GM21529 (cell line): ENCODE data around the gene HAUS5.

Experiments
- ATAC-seq: cut with Tn5 transposase; IDR thresholded peaks from one replicate; pipeline ENCODE4 v1.9.1; 2021; ENCODE audit not compliant: unreplicated experiment

Gene HAUS5

GRCh38 chr19:35607661-35608060 is 4.9 kb upstream of the HAUS5 start:
- no peak for ATAC-seq

GRCh38 chr19:35608251-35608650 is 4.3 kb upstream of the HAUS5 start:
- no peak for ATAC-seq

- peak; percentile 38 for ATAC-seq
These were observed 2.6 kb upstream of the HAUS5 start for GRCh38 chr19:35609851-35610353.

GRCh38 chr19:35612224-35612558 is 344 bp upstream of the HAUS5 start:
- no peak for ATAC-seq

DNA sequence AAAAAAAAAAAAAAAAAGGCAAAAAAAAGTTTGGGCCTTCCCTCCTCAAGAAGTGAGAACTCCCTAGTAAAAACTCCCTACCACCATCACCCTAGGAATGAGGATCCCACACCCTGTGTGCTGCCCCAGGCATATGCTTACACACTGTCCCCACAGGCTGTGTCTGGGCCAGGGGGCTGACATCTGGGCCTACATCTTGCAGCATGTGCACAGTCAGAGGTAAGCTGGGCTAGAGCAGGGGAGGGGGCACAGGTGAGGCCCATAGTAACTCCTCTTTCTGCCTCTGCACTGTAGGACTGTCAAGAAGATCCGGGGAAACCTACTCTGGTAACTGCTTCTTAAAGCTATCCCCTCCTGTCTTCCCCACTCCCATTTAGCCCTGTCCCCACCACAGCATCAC is 1.0 kb downstream of the HAUS5 start:
- ATAC-seq: no peak

DNA sequence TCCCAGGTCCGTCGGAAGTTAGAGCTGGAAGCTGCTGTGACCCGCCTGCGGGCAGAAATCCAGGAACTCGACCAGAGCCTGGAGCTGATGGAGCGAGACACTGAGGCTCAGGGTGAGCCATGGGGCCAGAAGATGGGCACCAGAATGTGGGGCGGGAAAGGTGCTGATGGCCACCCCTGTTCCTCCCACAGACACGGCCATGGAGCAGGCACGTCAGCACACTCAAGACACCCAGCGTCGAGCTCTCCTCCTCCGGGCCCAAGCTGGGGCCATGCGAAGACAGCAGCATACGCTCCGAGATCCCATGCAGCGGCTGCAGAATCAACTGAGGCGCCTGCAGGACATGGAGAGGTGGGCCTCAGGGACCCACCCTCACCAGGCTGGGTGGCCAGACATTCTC is 2.5 kb downstream of the HAUS5 start:
- ATAC-seq: no peak

GRCh38 chr19:35618857-35619256 is 6.3 kb downstream of the HAUS5 start:
- ATAC-seq: no peak

GRCh38 chr19:35619290-35619923 is 6.9 kb downstream of the HAUS5 start:
- ATAC-seq: no peak

- ATAC-seq: no peak
These were observed 7.5 kb downstream of the HAUS5 start for GRCh38 chr19:35620001-35620400.

DNA sequence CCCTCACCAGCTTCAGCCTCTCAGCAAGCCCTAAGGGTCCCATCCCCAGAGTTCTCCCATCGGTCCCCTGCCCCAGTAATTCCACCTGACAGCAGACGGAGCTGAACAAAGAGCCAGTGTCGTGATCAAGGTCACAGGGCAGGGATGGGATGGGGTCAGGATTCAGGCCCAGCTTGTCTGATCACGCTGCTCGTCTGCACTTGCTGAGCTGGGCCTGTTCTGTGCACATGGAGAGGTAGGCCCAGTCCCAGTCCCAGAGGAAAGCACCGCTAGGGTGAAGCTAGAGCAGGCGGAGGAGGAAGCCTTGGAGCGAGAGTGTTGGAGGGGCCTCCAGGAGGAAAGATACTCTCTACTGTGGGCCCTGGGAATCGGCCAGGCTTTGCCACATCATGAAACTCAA is 9.2 kb downstream of the HAUS5 start:
- no peak for ATAC-seq

DNA sequence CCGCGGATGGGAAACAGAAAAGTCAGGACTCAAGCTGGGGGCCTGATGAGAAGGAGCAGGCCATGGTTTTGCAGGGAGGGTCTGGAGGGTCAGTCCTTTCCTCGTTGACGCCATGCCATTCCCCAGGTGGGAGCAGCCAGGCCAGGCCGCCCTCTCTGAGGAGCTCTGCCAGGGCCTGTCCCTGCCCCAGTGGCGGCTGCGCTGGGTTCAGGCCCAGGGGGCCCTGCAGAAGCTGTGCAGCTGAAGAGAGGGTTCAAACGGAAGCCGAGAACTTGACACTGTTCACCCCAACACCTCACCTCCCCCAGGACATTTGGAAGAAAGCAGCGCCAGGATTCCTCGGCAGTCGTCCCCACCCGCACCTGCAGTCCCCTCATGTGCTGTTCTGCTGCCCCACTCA is 10.2 kb downstream of the HAUS5 start:
- ATAC-seq: no peak

DNA sequence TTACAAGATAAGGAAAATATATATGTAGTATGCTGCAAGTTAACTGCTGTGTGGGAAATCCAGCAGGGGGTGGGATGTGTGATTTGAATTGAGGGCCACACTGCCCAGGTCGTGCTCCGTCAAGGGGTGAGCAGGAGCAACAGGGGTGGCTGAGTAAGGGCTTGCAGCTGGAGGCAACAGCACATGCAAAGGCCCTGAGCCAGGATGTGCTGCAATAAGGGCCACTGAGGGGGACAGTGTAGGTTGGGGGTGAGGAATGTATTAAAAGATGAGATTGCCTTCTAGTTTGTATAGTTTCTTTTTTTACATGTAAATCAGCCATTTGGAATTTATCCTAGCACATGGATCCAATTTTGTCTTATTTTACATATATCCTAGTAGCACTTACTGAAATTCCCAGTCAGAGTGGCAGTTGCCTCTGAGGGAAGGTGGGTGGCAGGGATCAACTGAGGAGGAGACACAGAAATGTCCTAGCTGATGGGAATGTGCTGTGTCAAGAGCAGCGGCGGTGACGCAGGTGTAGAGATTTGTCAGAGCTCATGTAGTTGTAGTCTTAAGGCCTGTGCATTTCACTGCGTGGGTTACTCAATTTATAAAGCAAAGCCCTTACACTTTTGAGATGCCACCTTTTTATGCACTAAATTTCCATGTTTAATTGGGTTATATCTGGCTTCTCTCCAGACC is 10.9 kb downstream of the HAUS5 start:
- no peak for ATAC-seq

DNA sequence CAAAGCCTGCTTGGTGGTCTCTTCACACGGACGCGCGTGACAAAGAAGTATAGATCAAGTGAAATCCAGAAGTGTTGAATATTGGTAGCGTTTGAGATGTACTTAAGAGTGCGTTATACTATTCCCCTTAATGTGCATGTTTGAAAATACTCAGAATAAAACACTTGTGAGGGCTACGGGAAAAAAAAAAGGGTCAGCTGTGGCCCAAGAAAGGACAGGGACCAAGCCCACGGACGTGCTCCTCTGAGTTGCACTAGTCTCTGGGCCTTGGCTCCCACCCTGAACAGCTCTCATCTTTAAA is 15.7 kb downstream of the HAUS5 start:
- ATAC-seq: no peak

- peak; percentile 96 for ATAC-seq
These were observed 16.2 kb downstream of the HAUS5 start, which contains the start of gene RBM42 for GRCh38 chr19:35628565-35629331. RBM42 (plus strand) TSS chr19:35629036; CDS start chr19:35629154, 118 bp downstream.

GRCh38 chr19:35629332-35629633 is 16.7 kb downstream of the HAUS5 start:
- no peak for ATAC-seq

- ATAC-seq: no peak
These were observed 21.3 kb downstream of the HAUS5 start for GRCh38 chr19:35633727-35634440.

DNA sequence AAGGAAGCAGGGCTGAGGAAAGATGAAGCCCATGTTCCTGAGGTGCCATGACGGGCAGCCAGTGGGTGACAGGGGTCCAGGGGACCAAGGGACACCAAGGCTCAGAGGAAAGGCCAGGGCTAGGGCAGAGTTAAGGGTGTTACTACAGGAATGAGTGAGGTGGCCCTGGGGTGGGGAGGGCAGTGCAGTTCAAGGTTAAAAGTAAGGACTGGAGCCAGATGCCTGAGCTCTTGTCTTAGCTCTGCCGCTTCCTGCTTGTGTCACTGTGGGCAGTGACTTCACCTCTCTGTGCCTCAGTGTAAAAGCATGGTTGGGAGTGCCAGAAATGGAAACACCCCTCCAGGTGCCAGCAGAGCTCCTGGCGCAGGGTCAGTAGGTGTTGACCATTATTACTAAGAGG is 24.1 kb downstream of the HAUS5 start:
- ATAC-seq: no peak

- no peak for ATAC-seq
These were observed 24.6 kb downstream of the HAUS5 start for GRCh38 chr19:35637165-35637564.

DNA sequence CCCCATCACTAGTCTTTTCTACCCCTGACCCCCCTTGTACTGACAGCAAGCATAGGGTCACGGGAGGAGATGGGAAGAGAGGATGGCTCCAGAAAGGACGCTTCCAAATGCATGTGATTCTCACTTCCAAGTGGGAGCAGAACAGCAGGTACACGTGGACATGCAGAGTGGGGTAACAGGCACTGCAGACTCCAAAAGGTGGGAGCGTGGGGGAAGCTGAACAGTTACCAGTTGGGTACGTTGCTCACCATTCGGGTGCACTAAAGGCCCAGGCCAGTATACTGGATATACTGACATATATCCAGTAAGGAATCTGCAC is 26.7 kb downstream of the HAUS5 start:
- no peak for ATAC-seq

DNA sequence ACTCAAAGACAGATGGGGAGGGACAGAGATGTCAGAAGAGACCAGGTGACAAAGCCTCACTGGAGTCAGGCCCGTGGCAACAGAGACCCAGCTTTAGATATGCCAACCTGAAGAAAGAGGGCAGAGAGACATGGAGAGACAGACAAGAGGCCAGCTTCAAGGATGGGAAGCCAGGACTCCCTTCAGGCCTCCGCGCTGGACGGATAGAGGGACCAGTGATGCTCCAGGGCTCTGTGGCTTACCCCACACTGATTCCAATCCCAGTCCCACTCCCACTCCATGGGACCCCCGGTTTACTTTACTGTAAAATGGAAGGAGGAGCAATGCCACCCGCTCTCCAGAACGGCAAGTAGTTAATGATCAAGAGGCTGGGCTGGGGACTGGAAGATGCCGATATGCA is 27.3 kb downstream of the HAUS5 start:
- ATAC-seq: no peak

GRCh38 chr19:35641515-35642151 is 29.1 kb downstream of the HAUS5 start, which contains the start of gene ETV2:
ETV2 (plus strand) TSS chr19:35641745; CDS start chr19:35642461, 716 bp downstream.
- ATAC-seq: no peak
